ENCODE results near the gene ADA. TPM values are rescaled to one million over a fixed set of nuclear protein-coding genes. Genes with fewer than 3 reads are reported as not detected.

The ADA gene
- total RNA-seq, 4 donors from 2014 or later: 2.6 to 5.4 (median 2.9) TPM

GRCh38 chr20:44693627-44694026 is 42.1 kb upstream of the ADA start:
- Histone ChIP-seq H3K27ac (peak overlapping the region; percentile 18 to 42 (median 37)), H3K36me3 (no peaks in the 10 kb centered on the region), H3K4me3 (no peak overlapping the region), H3K9me3 (no peaks in the 10 kb centered on the region), H3K27me3 (no peaks in the 10 kb centered on the region), H3K4me1 (peaks cover 0 to 11% (median 0%) of the 10 kb centered on the region in 4 donors)
- TF ChIP-seq CTCF (IDR thresholded peaks at IDR 0.05) (no peak), POLR2AphosphoS5 (IDR thresholded peaks at IDR 0.05) (no peak), POLR2A (IDR thresholded peaks at IDR 0.05) (no peak), EP300 (IDR thresholded peaks at IDR 0.05; ENCODE audit: low read depth) (no peak)
- no peak for DNase-seq
- intact Hi-C loops (cut with DNase I; ENCODE audit: low total_unique reads): no loop called here
- in situ Hi-C loops (cut with MboI; ENCODE audit: low pct_ligation_motif_present in 1 of 4, low pct_unique_long_range_greater_than_20kb in 1 of 4, low sequenced_read_pairs in 3 of 4): loop anchor here in 1 of 4 donors (25.0 kb wide), 1 partner anchor 169 kb away; no protein-coding TSS in a partner anchor

GRCh38 chr20:44692932-44693480 is 41.5 kb upstream of the ADA start:
- Histone ChIP-seq H3K36me3 (no peaks in the 10 kb centered on the region), H3K4me1 (peaks cover 0 to 11% (median 0%) of the 10 kb centered on the region in 4 donors), H3K9me3 (no peaks in the 10 kb centered on the region), H3K27me3 (no peaks in the 10 kb centered on the region), H3K27ac (peak overlapping the region; percentile 34 to 55 (median 43)), H3K4me3 (no peak overlapping the region)
- peak; percentile 22 for DNase-seq
- intact Hi-C loops (cut with DNase I; ENCODE audit: low total_unique reads): no loop called here
- 41% methylated on average over 7 of the region's 7 CpGs; no CpG with 5 or more reads in 1 of the 2 donors for WGBS, 2 donors (ENCODE audit: low coverage in 1 of 2)
- in situ Hi-C loops (cut with MboI; ENCODE audit: low pct_ligation_motif_present in 1 of 4, low pct_unique_long_range_greater_than_20kb in 1 of 4, low sequenced_read_pairs in 3 of 4): loop anchor here in 1 of 4 donors (25.0 kb wide), 1 partner anchor 169 kb away; no protein-coding TSS in a partner anchor
- TF ChIP-seq POLR2AphosphoS5 (IDR thresholded peaks at IDR 0.05) (peak; percentile 11 to 51 (median 39)), POLR2A (IDR thresholded peaks at IDR 0.05) (no peak), CTCF (IDR thresholded peaks at IDR 0.05) (no peak), EP300 (IDR thresholded peaks at IDR 0.05; ENCODE audit: low read depth) (peak; percentile 7)

GRCh38 chr20:44691424-44692423 is 40.2 kb upstream of the ADA start:
- in situ Hi-C loops (cut with MboI; ENCODE audit: low pct_ligation_motif_present in 1 of 4, low pct_unique_long_range_greater_than_20kb in 1 of 4, low sequenced_read_pairs in 3 of 4) (loop anchor here in 1 of 4 donors (25.0 kb wide), 1 partner anchor 171 kb away; no protein-coding TSS in a partner anchor), intact Hi-C loops (cut with DNase I; ENCODE audit: low total_unique reads) (no loop called here)
- no peaks in the 10 kb centered on the region for H3K27me3 ChIP-seq
- no peaks in the 10 kb centered on the region for H3K9me3 ChIP-seq
- H3K4me3 ChIP-seq: no peak overlapping the region
- H3K36me3 ChIP-seq: no peaks in the 10 kb centered on the region
- peak overlapping the region in 1 of 4 donors; percentile 5 for H3K27ac ChIP-seq
- peaks cover 0 to 11% (median 0%) of the 10 kb centered on the region in 4 donors for H3K4me1 ChIP-seq
- no peak for DNase-seq
- TF ChIP-seq POLR2AphosphoS5 (IDR thresholded peaks at IDR 0.05) (no peak), CTCF (IDR thresholded peaks at IDR 0.05) (no peak), EP300 (IDR thresholded peaks at IDR 0.05; ENCODE audit: low read depth) (no peak), POLR2A (IDR thresholded peaks at IDR 0.05) (no peak)
- WGBS, 2 donors (ENCODE audit: low coverage in 1 of 2): 69 to 79% methylated on average over 3 to 7 of the region's 7 CpGs
